ENCODE data around the gene ACADS. TPM values are rescaled to one million over a fixed set of nuclear protein-coding genes. Genes with fewer than 3 reads are reported as not detected.

The ACADS gene
- total and polyA plus RNA-seq, 2 of the 8 experiments (the other 6 are each of a cell fraction or from before 2014, with no cell fraction given), result 4.9 to 7.5 TPM

DNA sequence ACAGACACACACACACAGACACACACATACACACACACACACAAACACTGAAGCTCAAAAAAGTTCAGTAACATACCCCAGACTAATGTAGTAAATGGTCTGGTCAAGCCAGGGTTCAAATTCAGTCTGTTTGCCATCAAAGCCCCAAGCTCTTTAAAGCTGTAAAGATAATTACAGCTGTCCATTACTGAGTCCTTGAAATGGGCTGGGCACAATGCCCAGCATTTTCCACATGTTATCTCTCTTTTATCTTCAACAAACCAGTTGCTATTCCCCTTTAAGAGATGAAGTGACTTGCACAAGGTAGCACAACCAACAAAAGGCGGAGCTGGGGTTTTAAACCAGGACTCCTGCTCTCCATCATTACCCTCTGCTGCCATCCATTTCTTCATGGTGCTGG is 23.0 kb upstream of the ACADS start:
- no peak overlapping the region for H3K4me3 ChIP-seq (ENCODE audit: extremely low read depth in 1 of 4, insufficient read depth in 2 of 4, low read depth in 3 of 4, low read length in 4 of 4)
- no peak overlapping the region for H3K4ac ChIP-seq (replicated peaks; ENCODE audit: insufficient read length, low read depth, low read length)
- H3K27ac ChIP-seq (ENCODE audit: low read depth, low read length), result no peak overlapping the region
- TF ChIP-seq SIN3A (conservative IDR thresholded peaks at IDR 0.05 in 1 of 2, IDR thresholded peaks at IDR 0.05 in 1 of 2; ENCODE audit: low read depth in 1 of 2, low read length in 2 of 2), result no peak
- TF ChIP-seq, protein P1, sequence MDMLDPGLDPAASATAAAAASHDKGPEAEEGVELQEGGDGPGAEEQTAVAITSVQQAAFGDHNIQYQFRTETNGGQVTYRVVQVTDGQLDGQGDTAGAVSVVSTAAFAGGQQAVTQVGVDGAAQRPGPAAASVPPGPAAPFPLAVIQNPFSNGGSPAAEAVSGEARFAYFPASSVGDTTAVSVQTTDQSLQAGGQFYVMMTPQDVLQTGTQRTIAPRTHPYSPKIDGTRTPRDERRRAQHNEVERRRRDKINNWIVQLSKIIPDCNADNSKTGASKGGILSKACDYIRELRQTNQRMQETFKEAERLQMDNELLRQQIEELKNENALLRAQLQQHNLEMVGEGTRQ (IDR thresholded peaks at IDR 0.05; ENCODE audit: low read length), result no peak
- TF ChIP-seq, protein P2, sequence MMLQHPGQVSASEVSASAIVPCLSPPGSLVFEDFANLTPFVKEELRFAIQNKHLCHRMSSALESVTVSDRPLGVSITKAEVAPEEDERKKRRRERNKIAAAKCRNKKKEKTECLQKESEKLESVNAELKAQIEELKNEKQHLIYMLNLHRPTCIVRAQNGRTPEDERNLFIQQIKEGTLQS (IDR thresholded peaks at IDR 0.05; ENCODE audit: insufficient read depth, low read depth, low read length), result no peak
- no peak overlapping the region for H3K4me2 ChIP-seq (ENCODE audit: insufficient read depth in 1 of 2, low read depth in 2 of 2, low read length in 2 of 2)
- peaks cover 3% of the 10 kb centered on the region; the same call in 1 of the 2 replicates for H3K79me1 ChIP-seq (ENCODE audit: low read depth, low read length)
- 0 out of 4 replicates have a peak, but pooled peaks cover 0 to under 1% of the 10 kb centered on the region in 2 experiments for H3K79me2 ChIP-seq (ENCODE audit: control insufficient read depth in 1 of 2, insufficient read depth in 2 of 2, low read length in 2 of 2)
- H3K4me1 ChIP-seq (replicated peaks in 1 of 4; ENCODE audit: control insufficient read depth in 3 of 4, insufficient read depth in 4 of 4, low read length in 3 of 4), result no peaks in the 10 kb centered on the region
- H4K20me1 ChIP-seq (replicated peaks in 1 of 2; ENCODE audit: control insufficient read depth in 1 of 2, insufficient read depth in 2 of 2, low read length in 2 of 2), result no peaks in the 10 kb centered on the region
- CTCF ChIA-PET (ENCODE audit: partially characterized antibody), result interaction anchor here (0.7 to 3.4 kb wide), 8 partner anchors 12 to 269 kb away, joined by 3 to 13 read pairs (median 4); no protein-coding TSS in a partner anchor
- no peak overlapping the region for H3K18ac ChIP-seq (ENCODE audit: extremely low read depth, low read length)
- H2BK15ac ChIP-seq (ENCODE audit: low read length), result no peak overlapping the region
- no peaks in the 10 kb centered on the region for H3K9me3 ChIP-seq (ENCODE audit: insufficient read depth in 2 of 2, low read depth in 1 of 2, low read length in 1 of 2)
- no peak overlapping the region for H4K8ac ChIP-seq (ENCODE audit: extremely low read depth, insufficient read depth, low read length)
- H2AK5ac ChIP-seq (ENCODE audit: low read depth, low read length), result no peak overlapping the region
- POLR2A ChIA-PET (ENCODE audit: partially characterized antibody), result interaction anchor here (1.0 to 6.6 kb wide), 5 partner anchors 7 to 206 kb away, joined by 3 to 42 read pairs (median 6); partner anchors contain the start of genes DYNLL1 and UNC119B
- no peak overlapping the region for H2BK12ac ChIP-seq (ENCODE audit: low read depth, low read length)
- no peak overlapping the region for H3K56ac ChIP-seq (replicated peaks; ENCODE audit: insufficient read length, low read depth, low read length)
- WGBS, 2 experiments (ENCODE audit: extremely low coverage in 1 of 2, insufficient coverage in 1 of 2, insufficient read length in 1 of 2, insufficient replicate concordance in 2 of 2, low coverage in 1 of 2, low lambda C conversion rate in 2 of 2, missing lambda C conversion rate in 1 of 2), result 94% methylated on average over 1 of the region's 1 CpG; no CpG with 5 or more reads in 1 of the 2 experiments
- DNase-seq (ENCODE audit: low read depth in 1 of 2, low spot score in 2 of 2) (no peak), FAIRE-seq (no peak)
- no peaks in the 10 kb centered on the region for H3K27me3 ChIP-seq (replicated peaks in 1 of 4; ENCODE audit: control insufficient read depth in 3 of 4, extremely low read depth in 1 of 4, insufficient read depth in 3 of 4, low read length in 3 of 4)
- no peak overlapping the region for H3K14ac ChIP-seq (ENCODE audit: insufficient read length)
- H2AFZ ChIP-seq (ENCODE audit: low read length), result no peak overlapping the region
- no peak overlapping the region for H2BK20ac ChIP-seq (ENCODE audit: low read length)
- H4K91ac ChIP-seq (replicated peaks; ENCODE audit: insufficient read length, low read length), result no peak overlapping the region
- no peaks in the 10 kb centered on the region for H3K23me2 ChIP-seq (ENCODE audit: low read depth, low read length)
- peaks cover 17 to 55% (median 30%) of the 10 kb centered on the region in 4 experiments for H3K36me3 ChIP-seq (ENCODE audit: control insufficient read depth in 2 of 4, insufficient read depth in 4 of 4, low read length in 3 of 4)
- no peak overlapping the region for H4K5ac ChIP-seq (ENCODE audit: insufficient read length, low read depth, low read length)
- no peak overlapping the region for H2BK5ac ChIP-seq (ENCODE audit: low read depth, low read length)
- no peak overlapping the region for H3K9ac ChIP-seq (replicated peaks in 1 of 4; ENCODE audit: extremely low read depth in 1 of 4, low read depth in 3 of 4, low read length in 3 of 4)
- H3K23ac ChIP-seq (ENCODE audit: insufficient read length), result no peak overlapping the region
- no peak overlapping the region for H2BK120ac ChIP-seq (replicated peaks; ENCODE audit: low read depth, low read length)
